GM18505 (cell line): ENCODE results near the gene GABRA4.

Experiments
- ATAC-seq: cut with Tn5 transposase; IDR thresholded peaks from one replicate; pipeline ENCODE4 v1.9.1; 2021; ENCODE audit not compliant: unreplicated experiment
- POLR2A ChIP-seq: IDR thresholded peaks from 4 replicates; pipeline ENCODE4 v1.6.1; 2011; ENCODE audit warnings: borderline replicate concordance; ENCODE audit not compliant: insufficient read depth, insufficient read length; ENCODE audit errors: extremely low read depth

GABRA4 gene

DNA sequence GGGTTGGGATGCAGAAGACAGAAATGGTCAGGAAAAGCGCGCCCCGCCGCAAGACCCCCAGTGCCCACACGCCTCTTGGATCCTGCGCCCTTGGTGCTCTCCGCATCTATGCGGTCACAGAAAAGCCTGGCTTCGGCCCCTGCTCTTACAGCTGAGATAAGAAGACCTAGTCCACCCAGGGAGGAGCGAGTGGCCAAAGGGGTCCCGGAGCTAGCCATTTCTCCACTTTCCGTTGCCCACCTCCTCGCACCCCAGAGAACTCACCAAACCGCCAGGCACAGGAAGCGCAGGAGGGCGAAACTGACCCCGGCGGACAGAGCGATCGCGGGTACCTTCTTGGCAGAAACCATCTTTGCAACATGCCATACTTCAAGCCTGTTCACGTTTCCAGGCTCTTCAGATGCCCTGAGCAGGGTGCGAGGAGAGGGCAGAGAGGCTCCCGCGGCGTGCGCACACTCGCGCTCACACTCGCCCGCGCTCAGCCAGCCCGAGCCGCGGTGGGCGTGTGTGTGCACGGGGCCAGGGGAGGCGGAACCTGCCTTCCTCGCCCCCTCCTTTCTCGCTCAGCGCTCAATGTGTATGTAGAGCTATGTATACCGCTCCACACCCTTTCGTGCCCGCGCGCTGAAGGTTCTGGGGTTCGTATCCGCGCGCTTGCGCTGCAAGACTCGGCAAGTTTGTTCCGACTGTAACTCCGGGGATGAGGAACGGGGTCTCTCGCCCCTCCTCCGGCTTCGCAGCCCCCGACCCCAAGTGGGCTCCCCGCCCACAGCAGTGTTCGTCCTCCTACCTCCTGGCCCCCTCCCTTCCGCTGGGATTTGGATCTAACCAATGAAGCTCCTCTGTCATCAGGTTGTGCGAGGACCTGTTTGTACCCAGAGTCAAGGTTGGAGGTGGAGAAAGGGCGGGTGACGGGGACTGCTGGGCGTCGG lies at the start of gene GABRA4:
Gene GABRA4, minus strand, starts transcription at position 507 of the 932 bp plus-strand sequence. Its CDS starts 157 bp downstream, at position 350.
- no peak for TF ChIP-seq POLR2A
- ATAC-seq: no peak

DNA sequence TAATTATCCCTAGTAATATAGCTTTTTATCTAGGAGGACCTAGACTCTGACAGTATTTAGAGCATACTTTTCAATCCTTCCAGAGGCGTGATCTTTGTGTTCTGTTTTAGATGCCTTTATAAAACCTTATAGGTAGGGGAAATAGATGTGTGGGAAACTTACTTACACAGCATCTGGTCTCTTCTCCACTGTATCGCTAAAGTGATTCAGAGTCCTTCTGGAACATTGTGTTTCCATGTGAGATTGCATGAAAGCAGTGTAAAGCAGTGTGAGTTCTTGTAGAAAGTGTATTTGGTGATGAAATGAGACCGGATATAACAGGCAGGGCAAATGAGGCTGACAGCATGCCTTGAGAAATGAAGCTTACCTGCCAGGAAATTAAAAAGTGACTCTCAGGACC lies 47.4 kb upstream of the GABRA4 start:
- no peak for TF ChIP-seq POLR2A
- no peak for ATAC-seq

DNA sequence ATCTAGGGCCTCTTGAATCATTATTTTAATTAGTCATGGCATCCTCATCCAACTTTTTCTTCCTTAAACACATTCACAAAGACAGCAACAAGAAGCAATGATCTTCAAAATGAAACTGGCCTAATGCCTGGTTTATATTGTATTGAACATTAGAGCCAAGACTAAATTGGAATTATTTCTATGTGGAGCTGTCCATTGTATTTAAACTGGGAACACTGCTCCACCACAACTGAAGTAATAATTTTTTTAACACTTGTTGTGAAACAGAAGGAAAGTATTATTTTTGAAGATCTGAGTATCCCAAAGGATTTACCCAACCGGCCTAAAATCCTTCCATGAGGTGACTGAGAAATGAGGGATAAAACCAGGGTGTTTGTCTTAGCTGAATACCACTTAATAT lies 44.9 kb upstream of the GABRA4 start:
- no peak for TF ChIP-seq POLR2A
- ATAC-seq: no peak

DNA sequence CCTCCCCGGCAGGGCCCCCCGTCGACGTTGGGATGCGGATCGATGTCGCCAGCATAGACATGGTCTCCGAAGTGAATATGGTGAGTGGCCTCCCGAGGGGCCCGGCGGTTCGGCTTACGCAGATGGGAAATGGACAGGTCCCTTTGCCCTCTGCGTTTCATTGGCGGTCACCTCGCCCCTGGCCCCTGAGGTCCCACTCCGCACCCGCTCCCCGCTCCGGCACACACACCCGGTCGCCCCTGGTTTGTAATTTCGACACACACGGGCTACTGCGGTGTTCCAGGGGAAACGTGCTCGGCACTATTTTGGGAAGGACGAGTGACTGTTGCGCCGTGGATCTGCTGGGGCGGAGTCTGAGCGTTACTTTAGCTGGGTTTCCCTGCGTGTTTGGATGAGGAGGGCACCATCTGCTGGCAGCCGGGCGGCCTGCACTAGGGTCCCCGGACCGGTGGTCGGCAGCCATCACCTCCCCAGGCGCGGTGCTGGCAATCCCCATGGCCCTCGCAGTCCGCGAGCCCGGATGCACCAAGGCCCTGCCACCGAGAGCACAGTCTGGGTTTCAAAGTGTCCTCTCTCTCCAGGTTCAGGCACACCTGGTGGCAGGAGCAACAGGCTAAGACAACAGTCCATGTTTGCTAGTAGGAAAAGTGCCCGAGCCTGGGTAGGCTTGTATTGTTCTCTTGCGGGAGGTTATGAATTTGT lies 39.2 kb upstream of the GABRA4 start:
- ATAC-seq: peak; percentile 88
- no peak for TF ChIP-seq POLR2A

GRCh38 chr4:47031751-47032404 lies 38.5 kb upstream of the GABRA4 start:
- ATAC-seq: peak; percentile 12
- no peak for TF ChIP-seq POLR2A

DNA sequence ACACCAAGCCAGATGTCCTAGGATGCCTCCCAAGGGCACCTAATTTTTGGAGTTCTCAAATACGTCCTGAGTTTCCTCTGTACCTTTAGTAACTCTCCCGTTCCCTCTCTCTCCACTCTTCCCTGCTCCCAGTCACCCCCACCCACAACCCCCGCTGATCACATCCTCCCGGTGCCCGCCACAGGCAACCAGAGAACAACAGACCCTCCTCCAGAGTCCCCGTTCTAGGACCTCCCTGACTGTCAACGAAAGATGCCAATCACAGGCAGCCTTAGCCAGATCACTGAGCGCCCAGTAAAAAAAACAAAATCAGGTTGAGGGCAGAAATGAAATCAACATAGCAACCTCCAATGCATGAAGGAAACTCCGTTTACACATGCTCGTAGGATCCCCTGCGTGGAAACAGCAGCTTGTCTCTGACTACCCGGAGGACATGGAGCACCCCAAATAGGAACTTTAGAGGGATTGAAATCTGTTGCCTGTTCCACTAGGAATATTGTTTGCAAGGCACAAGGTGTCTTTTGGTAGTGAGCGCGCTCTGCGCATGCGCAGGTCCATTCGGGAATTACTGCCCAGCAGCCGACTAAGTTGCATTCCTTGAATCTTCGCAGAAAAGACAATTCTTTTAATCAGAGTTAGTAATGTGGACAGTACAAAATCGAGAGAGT lies 37.8 kb upstream of the GABRA4 start, which contains the start of gene GABRB1:
Gene GABRB1, plus strand, starts transcription at position 557 of the 668 bp plus-strand sequence.
- no peak for ATAC-seq
- TF ChIP-seq POLR2A: no peak

DNA sequence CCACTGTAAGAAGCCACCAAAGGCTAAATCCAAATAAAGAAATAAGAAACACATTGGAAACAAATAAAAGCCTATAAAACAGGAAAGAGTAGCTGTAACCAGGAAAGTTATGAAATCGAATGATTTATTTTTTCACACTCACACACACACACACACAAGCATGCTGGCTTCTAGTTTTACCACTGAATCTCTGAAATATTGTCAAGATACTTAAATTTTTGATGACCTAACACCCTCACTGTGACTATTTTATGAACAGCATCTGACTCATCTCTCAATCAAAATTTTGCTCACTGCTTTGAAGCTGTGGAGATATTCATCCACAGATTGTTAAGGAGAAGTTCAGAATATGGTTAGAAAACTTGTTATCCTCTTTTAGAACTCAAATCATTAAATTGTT lies 24.1 kb upstream of the GABRA4 start:
- ATAC-seq: no peak
- no peak for TF ChIP-seq POLR2A

- no peak for TF ChIP-seq POLR2A
- no peak for ATAC-seq
Observed at GRCh38 chr4:47017081-47017480, 23.7 kb upstream of the GABRA4 start.

- ATAC-seq: no peak
- no peak for TF ChIP-seq POLR2A
Observed at GRCh38 chr4:47013373-47013772, 20.0 kb upstream of the GABRA4 start.

GRCh38 chr4:47012676-47013075 lies 19.3 kb upstream of the GABRA4 start:
- no peak for ATAC-seq
- no peak for TF ChIP-seq POLR2A

DNA sequence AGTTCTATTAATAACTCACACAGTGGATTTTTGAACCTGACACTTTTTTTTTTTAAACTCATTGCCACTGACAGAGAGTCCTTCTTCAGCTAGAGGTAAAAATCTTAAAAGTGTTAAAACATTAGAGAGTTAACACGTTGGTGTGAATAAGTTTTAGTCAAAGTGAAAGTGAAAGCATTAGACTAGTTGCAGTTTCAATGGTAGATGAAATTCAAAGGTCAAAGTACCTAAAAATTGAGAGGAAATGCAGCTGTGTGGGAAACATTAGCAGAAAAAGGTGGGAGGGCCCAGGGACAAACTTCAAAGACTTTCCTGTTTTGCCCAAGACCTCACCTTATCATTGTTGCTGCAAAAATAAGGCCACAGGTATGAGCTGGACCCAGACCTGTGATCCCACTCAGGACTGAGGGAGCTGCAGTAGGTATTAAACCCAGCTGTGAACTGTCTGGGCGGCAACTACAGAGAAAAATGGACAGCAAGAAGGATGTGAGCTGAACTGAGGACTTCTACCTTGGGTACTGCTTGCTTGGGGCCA lies 17.6 kb upstream of the GABRA4 start:
- no peak for TF ChIP-seq POLR2A
- ATAC-seq: peak; percentile 90

DNA sequence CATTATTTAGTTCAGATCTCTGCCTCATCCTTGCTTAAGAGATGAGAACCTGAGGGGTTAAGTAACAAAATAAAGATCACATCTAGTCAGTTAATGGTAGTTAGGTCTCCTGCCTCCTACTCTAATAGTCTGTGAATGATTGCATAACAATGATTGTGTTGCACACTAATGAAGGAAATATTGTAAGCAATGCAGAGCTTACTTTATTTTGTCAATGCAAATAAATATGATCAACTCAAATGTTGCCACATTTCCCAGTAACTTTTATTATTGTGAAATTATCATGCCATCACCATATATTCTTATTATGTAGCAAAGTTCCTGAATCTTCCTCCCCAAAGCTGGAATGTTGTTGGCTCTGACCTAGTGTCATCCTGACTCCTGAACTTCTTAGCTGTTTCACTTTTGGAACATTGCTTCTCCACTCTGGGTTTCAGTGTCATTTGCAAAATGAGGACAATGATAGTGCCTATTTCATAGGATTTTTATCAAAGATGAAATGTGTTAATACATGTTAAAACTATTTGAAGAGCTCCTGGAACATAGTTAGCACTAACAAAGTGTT lies 17.0 kb upstream of the GABRA4 start:
- ATAC-seq: no peak
- no peak for TF ChIP-seq POLR2A
